Neural progenitor cell (in vitro differentiated cells): ENCODE results near the gene RFX1. TPM values are rescaled to one million over a fixed set of nuclear protein-coding genes. Genes with fewer than 3 reads are reported as not detected.
"Not testable (repeated sequence)": the region's sequence is repeated elsewhere in the genome, so short reads cannot be mapped to it uniquely, and the experiment has no call there.

ENCODE experiments used
- DNase-seq: peaks from one replicate; pipeline ENCODE4 v3.0.0-alpha.2; 2016; ENCODE audit warnings: low spot score
- H2AFZ ChIP-seq: fragments of 200-600 bp; sonication (generic); replicated peaks from 2 replicates; pipeline ENCODE4 v1.6.1; 2016; ENCODE audit warnings: antibody characterized with exemption
- H3F3A ChIP-seq: fragments of 200-600 bp; sonication (generic); 2 replicates; pipeline ENCODE4 v1.6.1; 2016; ENCODE audit warnings: antibody characterized with exemption, low read depth
- H3K27ac ChIP-seq: fragments of 200-600 bp; sonication (generic); 2 replicates; pipeline ENCODE4 v1.5.1; 2016; ENCODE audit warnings: mild to moderate bottlenecking
- H3K27me3 ChIP-seq: fragments of 200-600 bp; sonication (generic); 2 replicates; pipeline ENCODE4 v1.6.1; 2016; ENCODE audit warnings: mild to moderate bottlenecking, moderate library complexity
- H3K36me3 ChIP-seq: fragments of 200-600 bp; sonication (generic); 2 replicates; pipeline ENCODE4 v1.5.1; 2016
- H3K4me1 ChIP-seq: fragments of 200-600 bp; sonication (generic); 2 replicates; pipeline ENCODE4 v1.6.1; 2016; ENCODE audit warnings: mixed run types
- H3K4me2 ChIP-seq: fragments of 200-600 bp; sonication (generic); 2 replicates; pipeline ENCODE4 v1.6.1; 2016
- H3K4me3 ChIP-seq: fragments of 200-600 bp; sonication (generic); 2 replicates; pipeline ENCODE4 v1.5.1; 2016
- H3K79me2 ChIP-seq: fragments of 200-600 bp; sonication (generic); 2 replicates; pipeline ENCODE4 v1.6.1; 2016; ENCODE audit warnings: low read depth
- H3K9ac ChIP-seq: fragments of 200-600 bp; sonication (generic); 2 replicates; pipeline ENCODE4 v1.6.1; 2016
- H3K9me3 ChIP-seq: fragments of 200-600 bp; sonication (generic); 2 replicates; pipeline ENCODE4 v1.5.1; 2016; ENCODE audit warnings: low read depth
- H4K20me1 ChIP-seq: fragments of 200-600 bp; sonication (generic); 2 replicates; pipeline ENCODE4 v1.6.1; 2016; ENCODE audit warnings: low read depth
- H3K27ac Mint-ChIP-seq: 3 replicates; pipeline ENCODE4 v1.8.0; 2021; ENCODE audit warnings: mixed read lengths
- H3K27me3 Mint-ChIP-seq: 2 replicates; pipeline ENCODE4 v1.8.0; 2022; ENCODE audit warnings: low read depth, mild to moderate bottlenecking, inconsistent platforms, moderate library complexity, mixed read lengths; ENCODE audit not compliant: insufficient read depth
- H3K36me3 Mint-ChIP-seq: 3 replicates; pipeline ENCODE4 v1.8.0; 2021; ENCODE audit warnings: mixed read lengths
- H3K4me1 Mint-ChIP-seq: 3 replicates; pipeline ENCODE4 v1.8.0; 2021; ENCODE audit warnings: mixed read lengths
- H3K4me3 Mint-ChIP-seq: 3 replicates; pipeline ENCODE4 v1.8.0; 2021; ENCODE audit warnings: mild to moderate bottlenecking, moderate library complexity, mixed read lengths
- H3K9me3 Mint-ChIP-seq: 3 replicates; pipeline ENCODE4 v1.8.0; 2020; ENCODE audit warnings: mixed read lengths
- CTCF ChIP-seq: fragments of 200-600 bp; sonication (generic); IDR thresholded peaks from 2 replicates; pipeline ENCODE4 v1.5.1; 2017; ENCODE audit warnings: antibody characterized with exemption, mild to moderate bottlenecking
- EZH2 ChIP-seq: fragments of 200-600 bp; sonication (generic); IDR thresholded peaks from 2 replicates; pipeline ENCODE4 v1.6.1; 2017; ENCODE audit warnings: antibody characterized with exemption, mild to moderate bottlenecking, moderate library complexity
- EZH2phosphoT487 ChIP-seq: fragments of 200-600 bp; sonication (generic); IDR thresholded peaks from 2 replicates; pipeline ENCODE4 v1.6.1; 2017; ENCODE audit warnings: antibody characterized with exemption
- total RNA-seq: library from RNA; depleted of rRNA; stranded (reverse); fragments of >200 nt; gene quantifications from 2 replicates; pipeline ENCODE4 v1.2.3, GENCODE V29; 2015; ENCODE audit warnings: low replicate concordance

The RFX1 gene
- total RNA-seq, 1 donor from 2014 or later: 1.0 TPM

- Histone ChIP-seq H3K27me3 (peaks cover 9% of the 10 kb centered on the region), H3K9ac (no peak overlapping the region), H3K4me2 (no peak overlapping the region), H3K27ac (no peak overlapping the region), H3K4me3 (no peak overlapping the region), H3K4me1 (no peaks in the 10 kb centered on the region), H4K20me1 (no peaks in the 10 kb centered on the region), H3K9me3 (no peaks in the 10 kb centered on the region), H3K79me2 (no peaks in the 10 kb centered on the region), H3K36me3 (no peaks in the 10 kb centered on the region), H3F3A (peaks cover 13% of the 10 kb centered on the region), H2AFZ (no peak overlapping the region)
- Mint-ChIP-seq H3K4me1 (peaks cover 7% of the 10 kb centered on the region), H3K27me3 (peaks cover 20% of the 10 kb centered on the region), H3K4me3 (no peak overlapping the region), H3K27ac (no peak overlapping the region), H3K36me3 (no peaks in the 10 kb centered on the region), H3K9me3 (no peaks in the 10 kb centered on the region)
- no peak for TF ChIP-seq CTCF
- TF ChIP-seq EZH2: no peak
- TF ChIP-seq EZH2phosphoT487: no peak
- DNase-seq: no peak
These were observed 46.4 kb upstream of the RFX1 start for GRCh38 chr19:14052470-14052869.

GRCh38 chr19:14051980-14052379, 45.9 kb upstream of the RFX1 start:
- Histone ChIP-seq H3F3A (peaks cover 9% of the 10 kb centered on the region), H3K9ac (no peak overlapping the region), H3K9me3 (no peaks in the 10 kb centered on the region), H3K27me3 (peaks cover 5% of the 10 kb centered on the region), H3K4me3 (no peak overlapping the region), H3K79me2 (no peaks in the 10 kb centered on the region), H3K4me1 (no peaks in the 10 kb centered on the region), H3K36me3 (no peaks in the 10 kb centered on the region), H3K27ac (no peak overlapping the region), H3K4me2 (no peak overlapping the region), H4K20me1 (no peaks in the 10 kb centered on the region), H2AFZ (no peak overlapping the region)
- H3K36me3 Mint-ChIP-seq: no peaks in the 10 kb centered on the region
- no peaks in the 10 kb centered on the region for H3K9me3 Mint-ChIP-seq
- no peak overlapping the region for H3K27ac Mint-ChIP-seq
- no peak for TF ChIP-seq EZH2phosphoT487
- no peak for TF ChIP-seq EZH2
- TF ChIP-seq CTCF: no peak
- H3K4me3 Mint-ChIP-seq: no peak overlapping the region
- peaks cover 6% of the 10 kb centered on the region for H3K4me1 Mint-ChIP-seq
- peaks cover 18% of the 10 kb centered on the region for H3K27me3 Mint-ChIP-seq
- DNase-seq: no peak

- H3K4me3 ChIP-seq, H3K79me2 ChIP-seq, H3K27ac Mint-ChIP-seq, H3K4me1 Mint-ChIP-seq, H3K4me1 ChIP-seq, H3F3A ChIP-seq, H3K36me3 ChIP-seq, H3K4me2 ChIP-seq, H3K9me3 Mint-ChIP-seq, H3K9ac ChIP-seq, DNase-seq, H3K27me3 ChIP-seq, H2AFZ ChIP-seq, H3K4me3 Mint-ChIP-seq, H3K27ac ChIP-seq, H4K20me1 ChIP-seq, H3K9me3 ChIP-seq, H3K36me3 Mint-ChIP-seq: not testable (repeated sequence)
- H3K27me3 Mint-ChIP-seq: peaks cover 18% of the 10 kb centered on the region
These were observed 44.8 kb upstream of the RFX1 start for GRCh38 chr19:14050961-14051360.

GRCh38 chr19:14050512-14050911, 44.4 kb upstream of the RFX1 start:
- Histone ChIP-seq H3F3A (no peaks in the 10 kb centered on the region), H3K27ac (no peak overlapping the region), H4K20me1 (no peaks in the 10 kb centered on the region), H3K79me2 (no peaks in the 10 kb centered on the region), H3K4me3 (no peak overlapping the region), H3K9ac (no peak overlapping the region), H3K27me3 (no peaks in the 10 kb centered on the region), H3K36me3 (no peaks in the 10 kb centered on the region), H3K9me3 (no peaks in the 10 kb centered on the region), H3K4me1 (no peaks in the 10 kb centered on the region), H2AFZ (no peak overlapping the region), H3K4me2 (no peak overlapping the region)
- H3K27me3 Mint-ChIP-seq: peaks cover 16% of the 10 kb centered on the region
- no peak overlapping the region for H3K27ac Mint-ChIP-seq
- H3K4me3 Mint-ChIP-seq: no peak overlapping the region
- H3K4me1 Mint-ChIP-seq: peaks cover 3% of the 10 kb centered on the region
- TF ChIP-seq EZH2phosphoT487 (no peak), EZH2 (no peak), CTCF (no peak)
- H3K9me3 Mint-ChIP-seq: no peaks in the 10 kb centered on the region
- no peak for DNase-seq
- H3K36me3 Mint-ChIP-seq: no peaks in the 10 kb centered on the region
